Measurements from ENCODE around the gene GINS3.

The GINS3 gene

GRCh38 chr16:58421529-58421928 is 29.3 kb downstream of the GINS3 start:
- H3K14ac ChIP-seq (ENCODE audit: low read length), result no peak overlapping the region
- H2AFZ ChIP-seq (ENCODE audit: low read length), result no peak overlapping the region
- no peak for DNase-seq (ENCODE audit: low spot score)
- H3K9ac ChIP-seq (ENCODE audit: low read depth, low read length, poor library complexity), result no peak overlapping the region
- no peak overlapping the region for H3K27ac ChIP-seq (replicated peaks; ENCODE audit: low read length)
- H4K91ac ChIP-seq (ENCODE audit: low read depth, low read length, poor library complexity), result no peak overlapping the region
- no peaks in the 10 kb centered on the region for H3K79me1 ChIP-seq (ENCODE audit: low read depth, low read length)
- H3K4me2 ChIP-seq (ENCODE audit: insufficient read depth, low read length, poor library complexity, severe bottlenecking), result no peak overlapping the region
- peaks cover 0 to 26% of the 10 kb centered on the region in 2 donors for H3K4me1 ChIP-seq (ENCODE audit: control insufficient read depth in 2 of 2, insufficient read depth in 1 of 2, low read depth in 1 of 2, low read length in 2 of 2)
- H3K18ac ChIP-seq (ENCODE audit: low read length), result peak overlapping the region; percentile 66
- no peak overlapping the region for H2BK5ac ChIP-seq (ENCODE audit: low read length)
- no CpG with 5 or more reads among the region's 5 CpGs for WGBS, 2 donors (ENCODE audit: extremely low coverage in 2 of 2, insufficient read length in 2 of 2, insufficient replicate concordance in 1 of 2)
- H4K8ac ChIP-seq (ENCODE audit: low read depth, low read length), result no peak overlapping the region
- no peak overlapping the region for H2BK15ac ChIP-seq (ENCODE audit: low read length)
- no peaks in the 10 kb centered on the region for H3K36me3 ChIP-seq (replicated peaks in 1 of 2; ENCODE audit: control insufficient read depth in 2 of 2, insufficient read depth in 2 of 2, low read length in 2 of 2)
- H3K23ac ChIP-seq (ENCODE audit: low read depth, low read length, poor library complexity), result no peak overlapping the region
- H2AK5ac ChIP-seq (ENCODE audit: low read depth, low read length), result no peak overlapping the region
- peaks cover 0 to 2% of the 10 kb centered on the region in 2 donors for H3K9me3 ChIP-seq (replicated peaks in 1 of 2; ENCODE audit: control insufficient read depth in 2 of 2, insufficient read depth in 1 of 2, low read depth in 1 of 2, low read length in 2 of 2)
- H3K4ac ChIP-seq (ENCODE audit: low read length), result no peak overlapping the region
- H2BK120ac ChIP-seq (ENCODE audit: low read depth, low read length), result no peak overlapping the region
- peaks cover 0 to 28% (median 0%) of the 10 kb centered on the region in 3 experiments for H3K27me3 ChIP-seq (ENCODE audit: control insufficient read depth in 3 of 3, insufficient read depth in 3 of 3, low read depth in 1 of 3, low read length in 3 of 3)
- H3K4me3 ChIP-seq (ENCODE audit: low read length in 2 of 2), result no peak overlapping the region
- H2BK12ac ChIP-seq (ENCODE audit: low read length), result no peak overlapping the region

DNA sequence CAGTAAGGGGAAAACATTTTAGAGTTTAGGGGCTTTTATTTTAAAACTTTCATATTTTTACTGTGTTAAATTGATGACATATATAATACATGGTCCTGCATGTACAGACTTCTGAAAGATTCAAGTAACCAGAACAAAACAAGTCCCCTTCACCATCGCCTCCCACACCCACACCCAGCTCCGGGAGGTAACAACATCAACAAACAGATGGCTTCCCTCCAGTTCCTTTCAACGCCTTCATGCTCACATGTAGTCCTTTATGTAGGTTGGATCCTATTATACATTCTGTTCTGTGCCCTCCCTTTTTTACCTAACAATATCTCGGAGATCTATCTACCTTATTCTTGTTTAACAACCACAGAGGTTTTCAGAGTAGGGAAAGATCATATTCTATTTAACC is 30.5 kb downstream of the GINS3 start:
- H3K4me1 ChIP-seq (ENCODE audit: control insufficient read depth in 2 of 2, insufficient read depth in 1 of 2, low read depth in 1 of 2, low read length in 2 of 2), result peaks cover 0 to 20% of the 10 kb centered on the region in 2 donors
- H3K9ac ChIP-seq (ENCODE audit: low read depth, low read length, poor library complexity), result no peak overlapping the region
- no peak overlapping the region for H3K4me3 ChIP-seq (ENCODE audit: low read length in 2 of 2)
- H3K27me3 ChIP-seq (ENCODE audit: control insufficient read depth in 3 of 3, insufficient read depth in 3 of 3, low read depth in 1 of 3, low read length in 3 of 3), result peaks cover 0 to 33% (median 0%) of the 10 kb centered on the region in 3 experiments
- no peak overlapping the region for H2BK5ac ChIP-seq (ENCODE audit: low read length)
- H3K9me3 ChIP-seq (replicated peaks in 1 of 2; ENCODE audit: control insufficient read depth in 2 of 2, insufficient read depth in 1 of 2, low read depth in 1 of 2, low read length in 2 of 2), result peaks cover 0 to 2% of the 10 kb centered on the region in 2 donors
- no peak overlapping the region for H2BK12ac ChIP-seq (ENCODE audit: low read length)
- whole genome bisulfite sequencing, 2 donors (ENCODE audit: extremely low coverage in 2 of 2, insufficient read length in 2 of 2, insufficient replicate concordance in 1 of 2), result no CpG with 5 or more reads among the region's 4 CpGs
- H3K23ac ChIP-seq (ENCODE audit: low read depth, low read length, poor library complexity), result no peak overlapping the region
- no peak overlapping the region for H3K14ac ChIP-seq (ENCODE audit: low read length)
- no peak overlapping the region for H3K4me2 ChIP-seq (ENCODE audit: insufficient read depth, low read length, poor library complexity, severe bottlenecking)
- no peak overlapping the region for H3K27ac ChIP-seq (replicated peaks; ENCODE audit: low read length)
- no peak overlapping the region for H2BK120ac ChIP-seq (ENCODE audit: low read depth, low read length)
- no peak overlapping the region for H4K8ac ChIP-seq (ENCODE audit: low read depth, low read length)
- no peak overlapping the region for H2AFZ ChIP-seq (ENCODE audit: low read length)
- DNase-seq (ENCODE audit: low spot score), result no peak
- H4K91ac ChIP-seq (ENCODE audit: low read depth, low read length, poor library complexity), result no peak overlapping the region
- no peak overlapping the region for H3K4ac ChIP-seq (ENCODE audit: low read length)
- H2AK5ac ChIP-seq (ENCODE audit: low read depth, low read length), result no peak overlapping the region
- no peaks in the 10 kb centered on the region for H3K36me3 ChIP-seq (replicated peaks in 1 of 2; ENCODE audit: control insufficient read depth in 2 of 2, insufficient read depth in 2 of 2, low read length in 2 of 2)
- H3K79me1 ChIP-seq (ENCODE audit: low read depth, low read length), result no peaks in the 10 kb centered on the region
- H2BK15ac ChIP-seq (ENCODE audit: low read length), result no peak overlapping the region
- no peak overlapping the region for H3K18ac ChIP-seq (ENCODE audit: low read length)

GRCh38 chr16:58425245-58425644 is 33.0 kb downstream of the GINS3 start:
- no peak for DNase-seq (ENCODE audit: low spot score)
- Histone ChIP-seq H3K79me1 (ENCODE audit: low read depth, low read length) (no peaks in the 10 kb centered on the region), H3K27me3 (ENCODE audit: control insufficient read depth in 3 of 3, insufficient read depth in 3 of 3, low read depth in 1 of 3, low read length in 3 of 3) (peaks cover 0 to 39% (median 0%) of the 10 kb centered on the region in 3 experiments), H3K9me3 (replicated peaks in 1 of 2; ENCODE audit: control insufficient read depth in 2 of 2, insufficient read depth in 1 of 2, low read depth in 1 of 2, low read length in 2 of 2) (no peaks in the 10 kb centered on the region), H3K4me2 (ENCODE audit: insufficient read depth, low read length, poor library complexity, severe bottlenecking) (no peak overlapping the region), H3K36me3 (replicated peaks in 1 of 2; ENCODE audit: control insufficient read depth in 2 of 2, insufficient read depth in 2 of 2, low read length in 2 of 2) (no peaks in the 10 kb centered on the region), H4K91ac (ENCODE audit: low read depth, low read length, poor library complexity) (no peak overlapping the region), H3K14ac (ENCODE audit: low read length) (no peak overlapping the region), H3K27ac (replicated peaks; ENCODE audit: low read length) (no peak overlapping the region), H3K9ac (ENCODE audit: low read depth, low read length, poor library complexity) (no peak overlapping the region), H2AFZ (ENCODE audit: low read length) (no peak overlapping the region), H2BK5ac (ENCODE audit: low read length) (no peak overlapping the region), H3K23ac (ENCODE audit: low read depth, low read length, poor library complexity) (no peak overlapping the region), H4K8ac (ENCODE audit: low read depth, low read length) (no peak overlapping the region), H2BK120ac (ENCODE audit: low read depth, low read length) (no peak overlapping the region), H3K18ac (ENCODE audit: low read length) (no peak overlapping the region), H3K4me3 (ENCODE audit: low read length in 2 of 2) (no peak overlapping the region), H2AK5ac (ENCODE audit: low read depth, low read length) (no peak overlapping the region), H2BK15ac (ENCODE audit: low read length) (no peak overlapping the region), H2BK12ac (ENCODE audit: low read length) (no peak overlapping the region), H3K4me1 (ENCODE audit: control insufficient read depth in 2 of 2, insufficient read depth in 1 of 2, low read depth in 1 of 2, low read length in 2 of 2) (peaks cover 0 to 6% of the 10 kb centered on the region in 2 donors), H3K4ac (ENCODE audit: low read length) (no peak overlapping the region)
- WGBS, 2 donors (ENCODE audit: extremely low coverage in 2 of 2, insufficient read length in 2 of 2, insufficient replicate concordance in 1 of 2), result no CpG with 5 or more reads among the region's 8 CpGs

DNA sequence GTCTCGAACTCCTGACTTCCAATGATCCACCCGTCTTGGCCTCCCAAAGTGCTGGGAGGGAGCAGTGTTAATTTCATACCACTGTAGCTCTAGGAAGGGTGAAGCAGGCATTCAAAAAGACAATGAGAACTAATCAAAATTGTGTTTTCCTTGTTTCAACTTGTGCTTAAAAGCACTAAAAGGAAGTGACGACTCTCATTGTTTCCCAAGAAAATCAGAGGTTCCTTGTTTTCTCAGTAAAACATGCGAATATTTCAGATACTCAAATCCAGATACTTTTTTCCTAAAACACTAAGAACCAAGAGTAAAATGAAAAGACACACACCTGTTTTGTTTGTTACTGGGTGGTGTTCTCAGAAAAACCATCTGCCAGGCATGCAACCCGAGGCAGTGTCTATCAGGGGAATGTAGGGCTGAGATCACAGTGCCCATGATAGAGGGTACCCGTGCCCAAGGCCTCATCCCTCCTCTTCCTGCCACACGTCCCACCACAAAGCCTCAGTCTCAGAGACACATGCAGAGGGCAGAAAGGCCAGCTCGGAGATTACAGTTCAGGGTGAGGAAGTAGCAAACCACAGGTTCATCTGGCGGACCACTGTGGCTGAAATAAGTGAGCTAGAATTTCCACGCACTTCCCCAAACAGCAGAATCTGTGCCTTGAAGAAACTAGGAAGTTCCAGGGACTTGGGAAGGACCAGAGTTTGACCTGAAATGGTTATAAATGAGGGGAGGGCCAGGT is 33.7 kb downstream of the GINS3 start:
- Histone ChIP-seq H3K23ac (ENCODE audit: low read depth, low read length, poor library complexity) (no peak overlapping the region), H2BK5ac (ENCODE audit: low read length) (no peak overlapping the region), H3K4ac (ENCODE audit: low read length) (no peak overlapping the region), H4K8ac (ENCODE audit: low read depth, low read length) (no peak overlapping the region), H3K79me1 (ENCODE audit: low read depth, low read length) (no peaks in the 10 kb centered on the region), H3K36me3 (replicated peaks in 1 of 2; ENCODE audit: control insufficient read depth in 2 of 2, insufficient read depth in 2 of 2, low read length in 2 of 2) (no peaks in the 10 kb centered on the region), H3K4me1 (ENCODE audit: control insufficient read depth in 2 of 2, insufficient read depth in 1 of 2, low read depth in 1 of 2, low read length in 2 of 2) (peaks cover 0 to 5% of the 10 kb centered on the region in 2 donors), H3K4me2 (ENCODE audit: insufficient read depth, low read length, poor library complexity, severe bottlenecking) (no peak overlapping the region), H2AFZ (ENCODE audit: low read length) (no peak overlapping the region), H3K14ac (ENCODE audit: low read length) (no peak overlapping the region), H3K4me3 (ENCODE audit: low read length in 2 of 2) (no peak overlapping the region), H2AK5ac (ENCODE audit: low read depth, low read length) (no peak overlapping the region), H4K91ac (ENCODE audit: low read depth, low read length, poor library complexity) (no peak overlapping the region), H3K27me3 (ENCODE audit: control insufficient read depth in 3 of 3, insufficient read depth in 3 of 3, low read depth in 1 of 3, low read length in 3 of 3) (peaks cover 0 to 35% (median 0%) of the 10 kb centered on the region in 3 experiments), H3K27ac (replicated peaks; ENCODE audit: low read length) (no peak overlapping the region), H2BK120ac (ENCODE audit: low read depth, low read length) (no peak overlapping the region), H3K9ac (ENCODE audit: low read depth, low read length, poor library complexity) (no peak overlapping the region), H2BK12ac (ENCODE audit: low read length) (no peak overlapping the region), H3K18ac (ENCODE audit: low read length) (no peak overlapping the region), H3K9me3 (replicated peaks in 1 of 2; ENCODE audit: control insufficient read depth in 2 of 2, insufficient read depth in 1 of 2, low read depth in 1 of 2, low read length in 2 of 2) (no peaks in the 10 kb centered on the region), H2BK15ac (ENCODE audit: low read length) (no peak overlapping the region)
- DNase-seq (ENCODE audit: low spot score), result no peak
- no CpG with 5 or more reads among the region's 10 CpGs for WGBS, 2 donors (ENCODE audit: extremely low coverage in 2 of 2, insufficient read length in 2 of 2, insufficient replicate concordance in 1 of 2)
